HL-60 (cell line): ENCODE measurements around the gene TMEM141.
"Not testable (repeated sequence)": the region's sequence is repeated elsewhere in the genome, so short reads cannot be mapped to it uniquely, and the experiment has no call there.

ENCODE experiments used
- DNase-seq, 2 experiments: peaks; one replicate each; pipeline ENCODE4 v3.0.0-alpha.2; 2010 to 2020; ENCODE audit warnings: low read depth in 1 of 2, low spot score in 1 of 2
- H3K27ac ChIP-seq: fragments of 250-450 bp; sonication (Bioruptor Pico); replicated peaks from 2 replicates; pipeline ENCODE4 v1.5.1; 2020; ENCODE audit warnings: mild to moderate bottlenecking, moderate library complexity
- H3K27me3 ChIP-seq: fragments of 250-450 bp; sonication (Bioruptor Pico); 2 replicates; pipeline ENCODE4 v1.5.1; 2021; ENCODE audit warnings: mild to moderate bottlenecking, moderate library complexity; ENCODE audit not compliant: insufficient read depth, poor library complexity, severe bottlenecking
- H3K4me3 ChIP-seq: replicated peaks from 2 replicates; pipeline ENCODE4 v1.5.1; 2011; ENCODE audit warnings: mild to moderate bottlenecking, control low read depth, low read length; ENCODE audit not compliant: insufficient read depth
- CTCF ChIP-seq: IDR thresholded peaks from one replicate; pipeline ENCODE4 v1.5.1; 2011; ENCODE audit warnings: low read length, control low read depth, inconsistent platforms; ENCODE audit not compliant: insufficient read depth
- GABPA ChIP-seq: IDR thresholded peaks from 2 replicates; pipeline ENCODE4 v1.6.1; 2012; ENCODE audit warnings: low read depth
- POLR2AphosphoS5 ChIP-seq: IDR thresholded peaks from 2 replicates; pipeline ENCODE4 v1.6.1; 2012; ENCODE audit warnings: low read depth
- REST ChIP-seq: IDR thresholded peaks from 2 replicates; pipeline ENCODE4 v1.6.1; 2012; ENCODE audit warnings: low read depth; ENCODE audit not compliant: insufficient replicate concordance
- SPI1 ChIP-seq: IDR thresholded peaks from 2 replicates; pipeline ENCODE4 v1.6.1; 2012; ENCODE audit warnings: low read depth, mild to moderate bottlenecking, borderline replicate concordance

Gene TMEM141

GRCh38 chr9:136799854-136800657 is 8.9 kb downstream of the TMEM141 start:
- DNase-seq, result peak; percentile 71 to 82
- H3K4me3 ChIP-seq, result peak overlapping the region; percentile 37
- no peak for TF ChIP-seq CTCF
- peak; percentile 76 for TF ChIP-seq POLR2AphosphoS5
- peaks cover 16% of the 10 kb centered on the region for H3K27me3 ChIP-seq
- H3K27ac ChIP-seq, result no peak overlapping the region

- Histone ChIP-seq H3K27me3 (peaks cover 16% of the 10 kb centered on the region), H3K27ac (no peak overlapping the region), H3K4me3 (no peak overlapping the region)
- DNase-seq, result no peak
- no peak for TF ChIP-seq CTCF
- TF ChIP-seq SPI1, result no peak
- TF ChIP-seq REST, result no peak
These were observed 11.2 kb downstream of the TMEM141 start for GRCh38 chr9:136802321-136802720.

- peaks cover 16% of the 10 kb centered on the region for H3K27me3 ChIP-seq
- DNase-seq, H3K27ac ChIP-seq, H3K4me3 ChIP-seq: not testable (repeated sequence)
These were observed 11.9 kb downstream of the TMEM141 start for GRCh38 chr9:136803009-136803550.

- no peak overlapping the region for H3K27ac ChIP-seq
- no peak for TF ChIP-seq GABPA
- no peak for TF ChIP-seq SPI1
- no peak for TF ChIP-seq REST
- TF ChIP-seq CTCF, result no peak
- no peak for TF ChIP-seq POLR2AphosphoS5
- peaks cover 12% of the 10 kb centered on the region for H3K27me3 ChIP-seq
- no peak overlapping the region for H3K4me3 ChIP-seq
- DNase-seq, result no peak
These were observed 12.7 kb downstream of the TMEM141 start for GRCh38 chr9:136803551-136804508.
